NCI-H524 treated with DMSO at 0.1 percent for 48 hours (cell line): Measurements from ENCODE around the gene AFAP1L2.
"Not testable (repeated sequence)": the region's sequence is repeated elsewhere in the genome, so short reads cannot be mapped to it uniquely, and the experiment has no call there.

Experiments used
- DNase-seq: peaks from one replicate; lab custom pipeline; 2025; lab: John Stamatoyannopoulos, UW

AFAP1L2 gene

GRCh38 chr10:114336823-114337509, 67.3 kb downstream of the AFAP1L2 start:
- no peak for DNase-seq

- no peak for DNase-seq
Measured at GRCh38 chr10:114335614-114336013, 68.7 kb downstream of the AFAP1L2 start.

GRCh38 chr10:114334301-114334700, 70.0 kb downstream of the AFAP1L2 start:
- DNase-seq = no peak

GRCh38 chr10:114333441-114333840, 70.9 kb downstream of the AFAP1L2 start:
- not testable (repeated sequence) for DNase-seq

- DNase-seq = no peak
Measured at GRCh38 chr10:114332301-114333192, 71.8 kb downstream of the AFAP1L2 start.

- peak; percentile 20 for DNase-seq
Measured at GRCh38 chr10:114329634-114330365, 74.5 kb downstream of the AFAP1L2 start.

- no peak for DNase-seq
Measured at GRCh38 chr10:114328874-114329273, 75.4 kb downstream of the AFAP1L2 start.

- DNase-seq = no peak
Measured at GRCh38 chr10:114328441-114328812, 75.9 kb downstream of the AFAP1L2 start.

GRCh38 chr10:114327537-114328440, 76.5 kb downstream of the AFAP1L2 start:
- DNase-seq = no peak

- no peak for DNase-seq
Measured at GRCh38 chr10:114326795-114327194, 77.5 kb downstream of the AFAP1L2 start.

GRCh38 chr10:114323023-114323422, 81.3 kb downstream of the AFAP1L2 start:
- no peak for DNase-seq

- DNase-seq = no peak
Measured at GRCh38 chr10:114322344-114322743, 82.0 kb downstream of the AFAP1L2 start.

- DNase-seq = no peak
Measured at GRCh38 chr10:114320249-114321116, 83.8 kb downstream of the AFAP1L2 start.

GRCh38 chr10:114319406-114320248, 84.7 kb downstream of the AFAP1L2 start:
- DNase-seq = no peak

GRCh38 chr10:114316744-114317143, 87.6 kb downstream of the AFAP1L2 start:
- DNase-seq = no peak

GRCh38 chr10:114315566-114316420, 88.5 kb downstream of the AFAP1L2 start:
- no peak for DNase-seq

- no peak for DNase-seq
Measured at GRCh38 chr10:114313866-114314265, 90.4 kb downstream of the AFAP1L2 start.

GRCh38 chr10:114313139-114313538, 91.2 kb downstream of the AFAP1L2 start:
- DNase-seq = no peak
